CMK (cell line): ENCODE measurements around the gene GCSH.
"Not testable (repeated sequence)": the region's sequence is repeated elsewhere in the genome, so short reads cannot be mapped to it uniquely, and the experiment has no call there.

Source experiments
- DNase-seq: peaks from one replicate; pipeline ENCODE4 v3.0.0-alpha.2; 2010; ENCODE audit warnings: low read depth

GCSH gene

DNA sequence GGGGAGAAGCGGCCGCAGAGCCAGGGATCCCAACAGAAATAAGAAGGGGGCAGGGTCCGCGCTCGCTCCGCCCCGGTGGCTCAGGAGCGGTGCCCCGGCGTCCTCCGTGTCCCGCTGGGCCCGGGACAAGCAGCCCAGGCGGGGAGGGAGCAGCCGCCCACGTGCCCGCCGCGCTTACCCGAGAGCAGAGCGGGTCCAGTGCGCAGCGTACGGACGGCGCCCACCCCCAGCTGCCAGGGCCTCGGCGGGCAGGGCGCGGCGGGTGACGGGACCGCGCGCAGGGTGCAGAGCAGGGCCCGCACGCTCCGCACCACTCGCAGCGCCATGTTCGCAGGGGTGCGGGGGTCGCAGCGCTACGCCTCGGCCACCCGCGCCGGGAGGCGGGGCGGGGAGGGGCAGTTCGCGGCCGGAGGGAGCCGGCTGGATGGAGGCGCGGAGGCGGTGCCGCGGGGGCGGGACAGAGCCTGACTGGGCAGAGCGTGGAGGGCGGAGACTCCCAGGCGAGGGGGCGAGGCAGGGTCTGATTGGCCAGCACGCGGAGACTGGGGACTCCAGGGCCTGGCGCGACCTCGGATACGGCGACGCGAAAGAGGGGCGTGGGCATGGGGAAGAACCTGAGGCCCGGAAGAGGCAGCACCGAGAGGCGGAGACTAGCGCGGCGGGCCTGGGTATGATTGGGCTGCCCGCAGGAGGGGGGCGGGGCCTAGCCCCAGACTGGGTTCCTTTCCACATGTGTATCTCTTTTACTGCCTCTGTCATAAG lies at the start of gene GCSH:
Gene GCSH, minus strand, starts transcription at position 443 of the 762 bp plus-strand sequence. Its CDS starts 117 bp downstream, at position 326.
- DNase-seq, result peak; percentile 95

DNA sequence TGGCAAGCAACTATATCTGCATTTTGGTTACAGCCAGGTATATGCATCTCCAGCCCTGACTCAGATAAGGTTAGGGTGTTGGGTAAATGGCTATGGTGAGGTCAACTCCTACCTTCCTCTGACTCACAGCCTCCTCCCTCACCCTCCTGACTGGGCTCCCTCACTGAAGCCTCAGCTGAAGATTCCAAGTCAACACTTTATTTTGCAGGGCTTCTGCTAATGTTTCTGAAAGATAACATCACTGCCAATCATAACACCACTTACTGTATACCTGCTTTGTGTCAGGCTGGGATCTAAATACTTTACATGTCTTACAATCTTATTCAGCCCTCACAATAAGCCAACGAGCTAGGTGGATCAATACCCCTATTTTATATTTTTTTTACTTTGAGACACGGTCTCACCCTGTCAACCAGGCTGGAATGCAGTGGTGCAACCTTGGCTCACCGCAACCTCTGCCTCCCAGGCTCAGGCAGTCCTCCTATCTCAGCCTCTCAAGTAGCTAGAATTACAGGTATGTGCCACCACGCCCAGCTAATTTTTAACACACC lies 47.8 kb upstream of the GCSH start:
- no peak for DNase-seq

DNA sequence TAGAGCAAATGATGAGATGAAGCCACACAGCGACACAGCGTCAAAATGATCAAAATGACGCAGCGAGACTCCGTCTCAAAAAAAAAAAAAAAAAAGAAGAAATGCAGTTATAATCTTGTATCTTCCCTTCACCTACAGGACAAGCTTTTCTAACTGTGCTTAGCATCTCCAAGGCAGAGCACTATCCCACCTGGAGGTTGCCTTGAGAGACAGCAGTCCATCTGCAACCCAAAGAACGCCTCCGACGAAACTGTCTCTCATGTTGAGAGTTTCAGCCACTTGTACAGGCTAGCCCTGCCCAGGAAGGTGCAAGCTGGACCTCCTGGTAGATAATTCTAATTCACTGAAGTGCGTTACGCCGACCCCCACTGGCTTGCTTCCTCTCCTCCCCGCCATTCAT lies 46.7 kb upstream of the GCSH start:
- no peak for DNase-seq

GRCh38 chr16:81140930-81141780 lies 45.0 kb upstream of the GCSH start:
- DNase-seq, result no peak

DNA sequence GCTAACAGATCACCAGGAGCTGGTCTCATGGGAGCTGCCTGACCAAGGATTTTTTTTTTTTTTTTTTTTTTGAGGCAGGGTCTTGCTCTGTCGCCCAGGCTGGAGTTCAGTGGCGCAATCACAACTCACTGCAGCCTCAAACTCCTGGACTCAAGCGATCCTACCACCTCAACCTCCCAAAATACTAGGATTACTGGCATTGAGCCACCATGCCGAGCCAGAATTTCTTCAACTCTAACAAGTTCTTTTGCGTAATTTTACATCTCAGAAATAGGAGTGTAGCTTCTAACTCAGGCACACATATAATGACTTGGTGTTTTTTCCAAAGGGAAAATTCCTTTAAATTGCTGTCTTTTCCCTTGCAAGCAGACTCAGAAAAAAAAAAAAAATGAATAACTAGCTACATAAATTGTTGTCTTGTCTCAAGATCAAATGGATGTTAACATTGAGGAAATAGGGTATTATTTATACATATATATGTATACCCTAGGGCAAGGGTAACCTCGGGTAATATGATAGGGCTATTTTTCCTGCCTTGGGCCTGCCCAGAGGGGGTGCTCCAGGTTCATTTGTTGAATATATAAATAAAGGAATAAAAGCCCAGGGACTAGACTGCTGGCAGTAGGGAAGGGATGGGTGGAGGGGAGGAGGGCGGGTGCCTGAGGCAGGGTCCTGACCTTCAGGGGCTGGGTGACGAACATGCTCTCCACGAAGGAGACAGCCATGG lies 42.8 kb upstream of the GCSH start:
- no peak for DNase-seq

DNA sequence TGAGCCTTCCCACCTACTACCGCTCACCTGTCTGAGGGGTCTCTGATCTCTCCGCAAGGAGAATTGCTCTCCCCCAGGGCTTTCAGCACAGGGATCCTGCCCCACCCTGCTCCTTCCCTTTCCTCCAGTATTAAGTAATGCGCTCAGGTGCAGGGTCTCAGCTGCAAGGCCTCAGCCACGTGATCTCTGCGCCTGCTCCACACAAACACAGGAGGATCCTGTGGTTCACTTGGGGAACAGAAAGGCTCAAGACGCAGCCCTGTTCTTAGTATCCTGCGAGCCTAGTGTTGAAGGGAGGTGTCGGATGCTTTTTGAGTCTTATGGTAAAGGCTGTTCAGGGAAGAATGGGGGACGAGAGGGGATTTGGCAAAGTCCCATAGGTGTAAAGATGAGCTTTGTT lies 41.6 kb upstream of the GCSH start:
- DNase-seq, result no peak

- no peak for DNase-seq
Measured at GRCh38 chr16:81136390-81137335, 40.5 kb upstream of the GCSH start.

- DNase-seq, result no peak
Measured at GRCh38 chr16:81130126-81130525, 33.9 kb upstream of the GCSH start.

GRCh38 chr16:81128726-81129524 lies 32.7 kb upstream of the GCSH start:
- DNase-seq, result no peak

DNA sequence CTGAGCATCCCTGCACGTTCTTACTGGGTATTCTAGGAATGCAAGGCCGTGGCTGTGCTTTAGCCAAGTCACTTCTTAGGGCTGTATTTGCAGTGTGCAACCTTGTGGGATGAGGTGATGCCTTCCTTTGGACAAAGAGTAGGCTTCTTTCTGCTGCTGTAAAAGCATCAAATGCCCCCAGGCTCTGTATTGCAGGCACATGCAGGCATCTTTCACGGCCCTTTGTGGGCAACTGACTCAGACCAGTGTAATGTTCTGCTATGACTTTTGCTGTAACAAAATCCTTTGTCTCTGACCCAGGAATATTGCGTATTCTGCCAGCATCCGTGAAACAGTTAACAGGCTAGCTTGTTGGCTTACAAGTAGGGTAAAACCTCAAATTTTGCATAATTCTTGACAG lies 30.9 kb upstream of the GCSH start:
- DNase-seq, result no peak

DNA sequence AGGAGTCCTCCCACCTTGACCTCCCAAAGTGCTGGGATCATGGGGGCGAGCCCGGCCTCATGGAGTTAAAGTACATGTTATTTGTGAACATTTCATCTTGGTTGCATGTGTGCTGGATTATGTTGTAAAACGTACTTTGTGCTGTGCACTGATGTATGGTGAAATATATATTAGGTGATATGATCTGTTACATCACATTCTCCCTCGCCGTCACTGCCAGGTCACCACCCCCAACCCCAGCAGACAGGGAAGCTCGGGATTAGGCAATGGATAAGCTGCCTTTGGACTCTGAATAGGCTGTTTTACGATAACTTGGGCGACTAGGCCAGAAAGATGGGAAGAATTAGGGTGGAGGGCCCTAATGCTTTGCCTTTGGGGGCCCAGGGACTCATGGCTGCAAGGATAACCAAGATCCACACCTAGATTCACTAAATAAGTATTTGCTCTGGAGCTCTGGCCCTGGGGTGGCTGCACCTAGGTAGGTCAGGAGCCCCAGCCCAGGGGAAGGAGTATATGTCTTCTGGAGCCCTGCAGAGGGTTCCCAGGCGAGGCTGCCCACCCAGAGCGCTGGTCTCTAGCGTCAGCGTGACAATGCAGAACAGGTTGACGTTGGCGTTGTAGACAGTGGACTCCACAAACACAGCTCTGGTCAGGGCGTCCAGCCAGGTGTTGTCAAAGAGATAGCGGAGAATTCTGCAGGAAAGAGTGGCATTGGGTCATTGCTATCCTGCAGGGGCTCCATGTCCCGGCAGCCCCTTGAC lies 27.1 kb upstream of the GCSH start:
- DNase-seq, result no peak

DNA sequence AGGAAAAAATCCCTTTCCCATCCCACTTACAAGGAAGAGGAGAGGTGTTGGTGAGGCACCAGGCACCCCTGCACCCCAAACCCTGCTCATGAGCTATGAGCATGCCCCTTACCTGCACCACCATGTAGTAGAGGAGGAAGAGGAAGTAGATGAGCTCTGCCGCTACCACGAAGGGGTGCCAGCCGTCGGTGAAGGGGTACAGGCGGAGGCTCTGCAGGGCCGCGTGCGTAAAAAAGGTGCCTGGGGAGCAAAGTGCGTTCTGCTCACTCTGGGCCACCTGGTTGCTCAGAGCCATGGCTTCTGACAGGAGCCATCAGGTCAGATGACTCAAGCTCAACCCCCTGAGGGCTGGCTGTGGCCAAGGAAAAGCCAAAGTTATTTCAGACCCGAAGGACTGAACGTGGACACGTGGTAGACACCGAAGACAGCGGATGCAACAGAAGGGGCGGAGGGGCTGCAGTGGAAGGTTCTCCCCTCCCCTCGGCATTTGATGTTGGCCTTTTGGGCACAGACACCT lies 25.3 kb upstream of the GCSH start:
- no peak for DNase-seq

DNA sequence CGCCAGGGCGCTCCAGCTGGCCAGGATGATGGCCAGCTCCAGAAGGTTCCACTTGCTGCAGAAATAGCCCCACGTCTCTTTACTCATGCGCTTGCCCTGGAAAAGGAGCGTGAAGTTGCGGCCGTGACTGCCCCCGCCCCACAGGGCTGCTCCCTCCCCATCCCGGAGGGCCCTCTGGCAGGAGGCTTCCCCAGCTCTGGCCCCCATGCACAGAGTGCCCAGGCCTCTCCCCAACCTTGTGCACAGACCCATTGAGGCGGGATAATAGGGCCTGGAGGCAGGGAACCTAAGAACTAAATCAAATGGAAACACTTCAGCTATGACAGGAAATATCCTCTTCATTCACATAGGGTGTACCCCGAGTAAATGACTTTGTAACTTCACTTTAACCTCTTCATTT lies 21.2 kb upstream of the GCSH start:
- DNase-seq, result no peak

- DNase-seq, result no peak
Measured at GRCh38 chr16:81116285-81116684, 20.1 kb upstream of the GCSH start.

GRCh38 chr16:81112453-81112852 lies 16.3 kb upstream of the GCSH start:
- no peak for DNase-seq

GRCh38 chr16:81109274-81109673 lies 13.1 kb upstream of the GCSH start:
- not testable (repeated sequence) for DNase-seq

DNA sequence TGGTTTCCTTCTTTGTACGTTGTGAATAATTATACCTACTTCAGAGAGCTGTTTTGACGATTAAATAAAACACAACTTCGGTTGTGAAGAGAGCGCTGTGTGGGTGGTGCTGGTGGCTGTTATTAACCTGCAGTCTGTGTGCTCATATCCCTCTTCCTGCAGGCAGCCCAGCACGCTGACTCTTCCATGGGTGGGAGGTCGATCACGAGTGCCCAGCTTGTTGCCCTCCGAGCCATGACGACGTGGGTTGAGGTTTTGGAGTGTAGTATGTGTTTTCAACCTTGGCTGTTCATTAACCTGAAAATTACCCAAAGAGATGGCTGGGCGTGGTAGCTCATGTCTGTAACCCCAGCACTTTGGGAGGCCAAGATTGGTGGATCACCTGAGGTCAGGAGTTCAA lies 11.3 kb upstream of the GCSH start:
- DNase-seq, result no peak

DNA sequence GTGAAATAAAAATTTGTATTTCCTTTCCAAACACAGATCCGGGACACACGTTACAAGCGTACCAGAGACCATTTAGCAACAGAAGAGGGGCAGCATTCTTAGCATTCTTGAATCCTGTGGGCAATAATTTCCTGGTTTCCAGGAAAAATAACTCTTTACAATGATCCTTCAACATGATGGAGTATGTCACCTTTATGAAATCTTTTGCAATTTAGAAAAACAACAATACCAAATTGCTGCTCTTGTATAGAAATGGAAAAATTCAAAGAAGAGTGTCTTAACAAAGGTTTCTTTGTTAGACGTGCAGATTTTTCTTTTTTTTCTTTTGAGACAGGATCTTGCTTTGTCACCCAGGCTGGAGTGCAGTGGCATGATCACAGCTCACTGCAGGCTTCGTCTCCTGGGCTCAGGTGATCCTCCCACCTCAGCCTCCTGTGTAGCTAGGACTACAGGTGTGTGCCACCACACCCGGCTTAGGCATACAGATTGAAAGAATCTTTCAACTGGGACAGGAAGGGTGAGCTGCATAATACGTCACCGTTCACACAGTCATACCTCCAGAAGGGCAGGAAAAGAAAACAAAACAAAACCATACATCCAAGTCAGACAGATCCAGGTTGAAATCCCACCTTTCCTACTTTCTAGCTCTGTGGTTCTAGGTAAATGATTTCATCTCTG lies 10.8 kb upstream of the GCSH start:
- no peak for DNase-seq

DNA sequence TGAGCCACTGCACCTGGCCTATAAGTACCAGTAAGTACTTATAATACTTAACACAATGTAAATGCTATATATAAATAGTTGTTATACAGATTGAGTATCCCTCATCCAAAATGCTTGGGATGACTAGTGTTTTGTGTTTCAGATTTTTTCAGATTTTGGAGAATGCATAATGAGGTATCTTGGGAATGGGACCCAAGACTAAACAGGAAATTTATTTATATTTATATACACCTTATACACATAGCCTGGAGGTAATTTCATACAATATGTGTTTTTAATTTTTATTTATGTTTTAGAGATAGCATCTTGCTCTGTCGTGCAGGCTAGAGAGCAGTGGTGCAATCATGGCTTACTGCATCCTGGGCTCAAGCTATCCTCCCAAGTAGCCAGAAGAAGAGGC lies 9.8 kb upstream of the GCSH start:
- DNase-seq, result no peak
